VCaP (cell line): ENCODE results near the gene OCLN.
A peak's percentile ranks its signal among the peaks of the same experiment; 100 is the strongest.
"Not testable (repeated sequence)": the region's sequence is repeated elsewhere in the genome, so short reads cannot be mapped to it uniquely, and the experiment has no call there.

Experiments used
- H3K27ac ChIP-seq: fragments of 450-650 bp; 2 replicates; pipeline ENCODE4 v1.5.1; 2017
- TF ChIP-seq, protein P1 (sequence below): fragments of 450-650 bp; conservative IDR thresholded peaks from 2 replicates; pipeline ENCODE4 v1.5.1; 2017; ENCODE audit warnings: mild to moderate bottlenecking, moderate library complexity

OCLN gene

DNA sequence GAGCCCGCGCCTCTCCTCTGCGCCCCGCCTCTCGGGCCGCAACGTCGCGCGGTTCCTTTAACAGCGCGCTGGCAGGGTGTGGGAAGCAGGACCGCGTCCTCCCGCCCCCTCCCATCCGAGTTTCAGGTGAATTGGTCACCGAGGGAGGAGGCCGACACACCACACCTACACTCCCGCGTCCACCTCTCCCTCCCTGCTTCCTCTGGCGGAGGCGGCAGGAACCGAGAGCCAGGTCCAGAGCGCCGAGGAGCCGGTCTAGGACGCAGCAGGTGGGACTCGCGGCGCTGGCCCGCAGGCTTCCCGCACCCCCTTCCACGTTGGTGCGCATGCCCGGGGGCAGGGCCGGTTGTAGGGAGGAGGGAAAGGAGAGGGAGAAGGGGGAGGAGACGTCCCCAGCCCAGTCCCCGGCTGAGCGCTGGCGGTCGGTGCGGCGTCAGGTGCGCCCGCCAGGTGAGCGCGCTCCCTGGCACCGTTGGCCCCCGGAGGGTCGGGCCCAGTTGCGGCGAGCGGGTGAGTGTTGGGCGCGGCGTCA lies at the start of gene OCLN:
Gene OCLN (plus strand): TSS at position 400 of the 532 bp plus-strand sequence. CDS start 11,455 bp downstream, outside the sequence.
- peak within 1 kb of the TSS; percentile 96 for H3K27ac ChIP-seq
- TF ChIP-seq, protein P1, sequence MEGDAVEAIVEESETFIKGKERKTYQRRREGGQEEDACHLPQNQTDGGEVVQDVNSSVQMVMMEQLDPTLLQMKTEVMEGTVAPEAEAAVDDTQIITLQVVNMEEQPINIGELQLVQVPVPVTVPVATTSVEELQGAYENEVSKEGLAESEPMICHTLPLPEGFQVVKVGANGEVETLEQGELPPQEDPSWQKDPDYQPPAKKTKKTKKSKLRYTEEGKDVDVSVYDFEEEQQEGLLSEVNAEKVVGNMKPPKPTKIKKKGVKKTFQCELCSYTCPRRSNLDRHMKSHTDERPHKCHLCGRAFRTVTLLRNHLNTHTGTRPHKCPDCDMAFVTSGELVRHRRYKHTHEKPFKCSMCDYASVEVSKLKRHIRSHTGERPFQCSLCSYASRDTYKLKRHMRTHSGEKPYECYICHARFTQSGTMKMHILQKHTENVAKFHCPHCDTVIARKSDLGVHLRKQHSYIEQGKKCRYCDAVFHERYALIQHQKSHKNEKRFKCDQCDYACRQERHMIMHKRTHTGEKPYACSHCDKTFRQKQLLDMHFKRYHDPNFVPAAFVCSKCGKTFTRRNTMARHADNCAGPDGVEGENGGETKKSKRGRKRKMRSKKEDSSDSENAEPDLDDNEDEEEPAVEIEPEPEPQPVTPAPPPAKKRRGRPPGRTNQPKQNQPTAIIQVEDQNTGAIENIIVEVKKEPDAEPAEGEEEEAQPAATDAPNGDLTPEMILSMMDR: peak; percentile 27; the same call in 1 of the 2 replicates

DNA sequence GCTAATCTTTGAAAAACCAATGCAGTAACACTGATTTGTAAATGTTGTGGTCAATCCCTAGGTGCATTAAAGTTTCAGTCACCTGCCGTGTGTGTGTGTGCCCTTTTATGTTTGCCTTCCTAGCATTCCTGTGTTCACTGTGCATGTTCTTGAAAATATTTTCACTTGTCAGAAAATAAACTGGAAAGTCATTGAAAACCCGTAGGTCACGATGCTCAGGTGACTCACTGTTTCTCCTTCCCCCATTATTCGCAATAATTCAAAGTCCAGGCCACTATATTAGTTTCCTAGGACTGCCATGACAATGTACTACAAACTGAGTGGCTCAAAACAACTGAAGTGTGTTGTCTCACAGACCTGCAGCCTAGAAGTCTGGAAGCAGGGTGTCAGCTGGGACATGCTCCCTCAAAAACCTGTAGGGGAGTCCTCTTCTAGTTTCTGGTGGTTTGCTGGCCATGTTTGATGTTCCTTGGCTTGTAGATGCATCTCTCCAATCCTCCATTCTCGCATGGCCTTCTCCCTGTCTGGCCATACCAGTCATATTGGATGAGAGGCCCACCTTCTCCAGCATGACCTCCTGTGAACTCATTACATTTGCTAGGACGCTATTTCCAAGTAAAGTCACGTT lies 48.3 kb upstream of the OCLN start:
- H3K27ac ChIP-seq: no peak overlapping the region
- TF ChIP-seq, protein P1: no peak

DNA sequence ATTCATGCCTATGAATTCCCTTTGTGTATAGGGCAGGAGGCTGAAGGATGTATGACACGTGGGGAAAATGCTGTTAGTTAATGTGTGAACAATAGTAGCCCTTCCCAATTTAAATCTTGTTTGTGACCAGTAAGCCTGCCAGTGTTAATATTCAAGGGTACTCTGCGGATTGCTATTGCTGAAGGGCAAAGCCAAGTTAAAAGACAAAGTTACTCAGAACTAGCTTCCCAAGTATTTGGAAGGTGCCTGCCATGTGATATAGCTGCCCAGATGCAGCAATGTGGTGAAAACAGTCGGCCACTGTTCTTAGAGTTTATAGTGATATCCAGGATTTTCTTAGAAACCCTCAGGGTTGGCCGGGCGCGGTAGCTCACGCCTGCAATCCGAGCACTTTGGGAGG lies 43.1 kb upstream of the OCLN start:
- TF ChIP-seq, protein P1: no peak
- H3K27ac ChIP-seq: no peak overlapping the region

DNA sequence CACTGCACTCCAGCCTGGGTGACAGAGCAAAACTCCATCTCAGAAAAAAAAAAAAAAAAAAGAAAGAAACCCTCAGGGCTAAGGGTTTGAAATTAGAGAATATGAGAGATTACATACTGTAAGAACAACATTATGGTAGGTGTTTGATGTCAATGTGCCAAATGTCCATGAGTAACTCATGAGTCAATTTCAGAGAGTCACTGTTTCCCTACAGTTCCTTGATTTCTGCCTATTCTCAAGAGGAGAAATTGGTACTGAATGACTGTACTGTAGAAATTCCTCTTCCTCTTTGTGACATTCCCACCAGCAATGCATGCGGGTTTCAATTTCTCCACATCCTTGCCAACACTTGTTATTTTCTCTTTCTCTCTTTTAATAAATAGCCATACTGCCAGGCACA lies 42.5 kb upstream of the OCLN start:
- peak overlapping the region; percentile 89; the same call in 1 of the 2 replicates for H3K27ac ChIP-seq

GRCh38 chr5:69450527-69450926 lies 42.1 kb upstream of the OCLN start:
- H3K27ac ChIP-seq: peak overlapping the region; percentile 89; the same call in 1 of the 2 replicates

More for the DNA sequence above, 42.5 kb upstream of the OCLN start:
- TF ChIP-seq, protein P1: no peak

DNA sequence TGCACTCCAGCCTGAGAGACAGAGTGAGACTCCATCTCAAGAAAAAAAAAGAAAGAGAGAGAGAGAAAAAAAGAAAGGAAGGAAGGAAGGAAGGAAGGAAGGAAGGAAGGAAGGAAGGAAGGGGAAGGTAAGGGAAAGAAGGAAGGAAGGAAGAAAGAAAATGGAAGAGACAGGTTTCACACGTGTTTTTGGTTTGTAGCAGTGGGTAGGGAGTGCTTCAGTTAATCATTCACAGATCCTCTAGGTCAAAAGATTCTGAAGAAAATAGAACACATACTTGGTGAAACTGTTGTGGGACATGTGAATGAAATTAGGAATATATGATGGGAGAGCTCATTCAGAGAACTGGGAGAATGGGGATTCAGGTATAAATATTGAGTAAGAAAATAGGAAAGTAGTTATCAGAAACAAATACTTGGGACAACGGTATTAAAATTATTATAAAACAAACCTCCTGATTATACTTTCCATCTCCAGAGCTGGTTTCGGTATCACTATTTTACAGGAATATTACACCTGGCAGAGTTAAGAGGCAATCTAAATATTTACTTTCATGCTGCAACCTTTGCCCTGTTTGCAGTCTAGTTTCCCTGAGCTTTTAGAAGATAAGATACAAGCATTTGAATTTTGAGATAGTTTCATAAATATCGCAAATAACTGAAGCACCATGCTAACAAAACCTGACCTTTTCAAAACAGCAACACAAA lies 40.5 kb upstream of the OCLN start:
- H3K27ac ChIP-seq: peak overlapping the region; percentile 89
- TF ChIP-seq, protein P1: no peak

DNA sequence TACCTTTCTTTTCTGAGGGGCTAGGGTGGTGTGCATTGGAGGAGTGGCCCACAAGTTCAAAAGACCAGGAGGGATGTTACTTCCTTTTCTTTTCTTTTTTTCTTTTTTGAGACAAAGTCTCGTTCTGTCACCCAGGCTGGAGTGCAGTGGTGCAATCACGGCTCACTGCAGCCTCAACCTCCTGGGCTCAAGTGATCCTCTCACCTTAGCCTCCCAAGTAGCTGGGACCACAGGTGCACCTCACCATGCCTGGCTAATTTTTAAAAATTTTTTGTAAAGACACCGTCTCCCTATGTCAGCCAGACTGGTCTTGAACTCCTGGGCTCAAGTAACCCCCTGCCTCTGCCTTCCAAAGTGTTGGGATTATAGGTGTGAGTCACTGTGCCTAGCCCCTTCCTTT lies 39.1 kb upstream of the OCLN start:
- H3K27ac ChIP-seq: peak overlapping the region; percentile 89; the same call in 1 of the 2 replicates

DNA sequence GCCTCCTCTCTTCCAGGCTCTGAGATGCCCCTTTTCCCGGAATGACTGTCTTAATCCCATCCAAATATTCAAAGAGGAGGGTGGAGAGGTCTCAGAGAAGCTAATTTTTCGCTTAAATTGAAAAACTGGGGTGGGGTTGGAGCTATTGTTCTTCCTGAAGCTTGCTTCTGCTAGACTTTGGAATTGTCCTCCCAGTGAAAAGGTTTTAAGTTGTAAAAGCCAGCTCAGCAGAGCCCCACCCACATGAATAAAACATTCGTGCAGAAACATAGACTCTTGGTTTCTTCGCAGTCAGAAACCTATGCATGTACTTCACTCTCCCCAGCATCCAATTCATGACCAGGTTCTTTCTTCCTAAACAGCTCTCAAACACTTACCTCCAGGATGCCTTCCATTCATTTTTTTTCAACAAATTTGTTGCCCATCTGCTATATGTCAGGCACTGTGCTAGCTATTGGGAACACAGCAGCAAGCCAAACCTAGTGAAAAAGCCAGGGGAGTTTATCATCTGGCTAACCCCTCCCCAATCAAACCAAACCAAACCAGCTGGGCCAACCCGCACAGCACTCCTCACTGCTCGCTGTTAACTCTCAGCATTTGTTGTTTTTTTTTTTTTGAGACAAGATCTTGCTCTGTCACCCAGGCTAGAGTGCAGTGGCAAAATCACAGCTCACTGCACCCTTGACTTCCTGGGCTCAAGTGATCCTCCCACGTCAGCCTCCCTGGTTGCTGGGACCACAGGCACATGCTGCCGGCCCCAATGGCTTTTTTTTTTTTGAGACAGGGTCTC lies 37.9 kb upstream of the OCLN start:
- TF ChIP-seq, protein P1: no peak
- H3K27ac ChIP-seq: 0 out of 2 replicates have a peak overlapping the region, but pooled peaks have one; percentile 9

- not testable (repeated sequence) for H3K27ac ChIP-seq
Measured at GRCh38 chr5:69455428-69455988, 37.1 kb upstream of the OCLN start.
